IMR-90 (cell line): Measurements from ENCODE around the gene ZNF366. TPM values are rescaled to one million over a fixed set of nuclear protein-coding genes. Genes with fewer than 3 reads are reported as not detected.

Source experiments
- ATAC-seq: fragments of 200-7000 bp; cut with Tn5 transposase; 2 replicates; pipeline ENCODE4 v1.9.1; 2020; ENCODE audit warnings: low read depth, mild to moderate bottlenecking, moderate library complexity
- BruUV-seq: library from RNA; stranded (reverse); fragments of 400-500 nt; replicated peaks from 2 replicates; lab custom pipeline; 2021; lab: Mats Ljungman, UMichigan
- CTCF ChIA-PET: fragments of 300-600 bp; formaldehyde crosslinking; extraction: SDS; loops from one replicate; lab custom pipeline; 2021; ENCODE audit warnings: antibody characterized with exemption; lab: Yijun Ruan, JAX
- POLR2A ChIA-PET: fragments of 300-600 bp; sonication (Branson Sonifier 250); formaldehyde crosslinking; loops from one replicate; lab custom pipeline; 2022; ENCODE audit warnings: antibody characterized with exemption; ENCODE audit not compliant: unreplicated experiment; lab: Charles Lee
- DNase-seq: peaks from one replicate; pipeline ENCODE4 v3.0.0; 2013
- H2AFZ ChIP-seq: replicated peaks from 2 replicates; pipeline ENCODE3; 2013; ENCODE audit warnings: low read length, mild to moderate bottlenecking; ENCODE audit not compliant: poor library complexity
- H2AK5ac ChIP-seq: 2 replicates; pipeline ENCODE4 v1.6.1; 2013; ENCODE audit warnings: low read depth, low read length, inconsistent platforms
- H2AK9ac ChIP-seq: replicated peaks from 2 replicates; pipeline ENCODE3; 2013; ENCODE audit warnings: mild to moderate bottlenecking, low read depth, low read length, moderate library complexity; ENCODE audit not compliant: poor library complexity
- H2BK120ac ChIP-seq: 2 replicates; pipeline ENCODE4 v1.6.1; 2013; ENCODE audit warnings: low read depth, low read length, inconsistent platforms
- H2BK15ac ChIP-seq: 3 replicates; pipeline ENCODE4 v1.6.1; 2013; ENCODE audit warnings: low read depth, low read length, inconsistent platforms
- H2BK20ac ChIP-seq: 2 replicates; pipeline ENCODE4 v1.6.1; 2013; ENCODE audit warnings: low read depth, mild to moderate bottlenecking, inconsistent platforms, low read length, moderate library complexity
- H2BK5ac ChIP-seq: 2 replicates; pipeline ENCODE4 v1.6.1; 2013; ENCODE audit warnings: mild to moderate bottlenecking, low read depth, low read length, inconsistent platforms; ENCODE audit not compliant: poor library complexity, severe bottlenecking
- H3K14ac ChIP-seq: replicated peaks from 2 replicates; pipeline ENCODE4 v1.6.1; 2013; ENCODE audit warnings: low read depth, low read length, inconsistent platforms
- H3K18ac ChIP-seq: 2 replicates; pipeline ENCODE4 v1.6.1; 2013; ENCODE audit warnings: low read depth, low read length, control low read depth
- H3K23ac ChIP-seq: 2 replicates; pipeline ENCODE4 v1.6.1; 2013; ENCODE audit warnings: low read depth, low read length, inconsistent platforms
- H3K27ac ChIP-seq: 2 replicates; pipeline ENCODE4 v1.5.1; 2013; ENCODE audit warnings: mild to moderate bottlenecking, control low read depth, low read length; ENCODE audit not compliant: insufficient read depth
- H3K27me3 ChIP-seq: 2 replicates; pipeline ENCODE4 v1.6.1; 2013; ENCODE audit warnings: low read length; ENCODE audit not compliant: control insufficient read depth, insufficient read depth
- H3K36me3 ChIP-seq: 2 replicates; pipeline ENCODE4 v1.6.1; 2013; ENCODE audit warnings: low read length, mixed read lengths; ENCODE audit not compliant: control insufficient read depth, insufficient read depth
- H3K4ac ChIP-seq: 2 replicates; pipeline ENCODE4 v1.6.1; 2013; ENCODE audit warnings: low read depth, low read length, inconsistent platforms
- H3K4me1 ChIP-seq: 2 replicates; pipeline ENCODE4 v1.6.1; 2013; ENCODE audit warnings: low read length, mixed read lengths; ENCODE audit not compliant: control insufficient read depth, insufficient read depth
- H3K4me2 ChIP-seq: 2 replicates; pipeline ENCODE4 v1.6.1; 2013; ENCODE audit warnings: low read depth, mild to moderate bottlenecking, control low read depth, low read length, moderate library complexity
- H3K4me3 ChIP-seq: 2 replicates; pipeline ENCODE4 v1.5.1; 2013; ENCODE audit warnings: low read depth, mild to moderate bottlenecking, control low read depth, low read length, moderate library complexity; ENCODE audit not compliant: insufficient read depth
- H3K56ac ChIP-seq: 2 replicates; pipeline ENCODE4 v1.6.1; 2013; ENCODE audit warnings: low read length, inconsistent platforms; ENCODE audit not compliant: insufficient read depth; ENCODE audit errors: extremely low read depth
- H3K79me1 ChIP-seq, 2 experiments: 2 replicates each; pipeline ENCODE4 v1.6.1; 2013; ENCODE audit warnings: low read length in 2 of 2, inconsistent platforms in 1 of 2, low read depth in 1 of 2
- H3K9ac ChIP-seq: 2 replicates; pipeline ENCODE4 v1.6.1; 2013; ENCODE audit warnings: low read depth, low read length, control low read depth
- H3K9me1 ChIP-seq: 2 replicates; pipeline ENCODE4 v1.6.1; 2013; ENCODE audit warnings: low read length, inconsistent platforms; ENCODE audit not compliant: insufficient read depth
- H3K9me3 ChIP-seq: 2 replicates; pipeline ENCODE4 v1.6.1; 2013; ENCODE audit warnings: low read length; ENCODE audit not compliant: control insufficient read depth, insufficient read depth
- H4K20me1 ChIP-seq: 2 replicates; pipeline ENCODE4 v1.6.1; 2013; ENCODE audit warnings: low read length, inconsistent platforms; ENCODE audit not compliant: insufficient read depth
- H4K5ac ChIP-seq: 2 replicates; pipeline ENCODE4 v1.6.1; 2013; ENCODE audit warnings: mild to moderate bottlenecking, low read depth, low read length, control low read depth
- H4K8ac ChIP-seq, 2 experiments: 2 replicates each; pipeline ENCODE4 v1.6.1; 2013; ENCODE audit warnings: low read depth in 2 of 2, low read length in 2 of 2, control low read depth in 1 of 2, inconsistent platforms in 1 of 2
- H4K91ac ChIP-seq: 2 replicates; pipeline ENCODE4 v1.6.1; 2013; ENCODE audit warnings: low read depth, low read length, inconsistent platforms; ENCODE audit not compliant: insufficient read depth
- CHD1 ChIP-seq: IDR thresholded peaks from 2 replicates; pipeline ENCODE4 v1.6.1; 2012; ENCODE audit warnings: low read depth, low read length, improper control_type of control experiment
- ELK1 ChIP-seq: fragments of 150-350 bp; IDR thresholded peaks from 2 replicates; pipeline ENCODE4 v1.6.1; 2016; ENCODE audit warnings: low read depth, mild to moderate bottlenecking, low read length, moderate library complexity, borderline replicate concordance
- MAFK ChIP-seq: IDR thresholded peaks from 2 replicates; pipeline ENCODE4 v1.6.1; 2012; ENCODE audit warnings: low read depth, low read length, improper control_type of control experiment
- MAZ ChIP-seq: IDR thresholded peaks from 2 replicates; pipeline ENCODE4 v1.6.1; 2012; ENCODE audit warnings: low read depth, mild to moderate bottlenecking, low read length, improper control_type of control experiment, moderate library complexity, borderline replicate concordance
- NFE2L2 ChIP-seq: fragments of 150-350 bp; IDR thresholded peaks from 2 replicates; pipeline ENCODE4 v1.6.1; 2016; ENCODE audit warnings: low read depth, mild to moderate bottlenecking, low read length
- POLR2A ChIP-seq: IDR thresholded peaks from 2 replicates; pipeline ENCODE4 v1.6.1; 2012; ENCODE audit warnings: mild to moderate bottlenecking, low read depth, low read length
- RAD21 ChIP-seq: IDR thresholded peaks from 2 replicates; pipeline ENCODE4 v1.6.1; 2012; ENCODE audit warnings: low read length, improper control_type of control experiment
- RCOR1 ChIP-seq: IDR thresholded peaks from 2 replicates; pipeline ENCODE4 v1.6.1; 2012; ENCODE audit warnings: mild to moderate bottlenecking, low read length, improper control_type of control experiment; ENCODE audit not compliant: insufficient replicate concordance
- USF2 ChIP-seq: fragments of 150-350 bp; IDR thresholded peaks from 2 replicates; pipeline ENCODE4 v1.6.1; 2017; ENCODE audit warnings: mild to moderate bottlenecking, antibody characterized with exemption, low read length, low read depth
- WGBS, 2 experiments: methylation state at CpG; one replicate each; pipeline versions ENCODE4 v1.1.5 to v1.1.7; 2013; ENCODE audit warnings: missing lambda C conversion rate in 2 of 2; ENCODE audit not compliant: insufficient read length in 1 of 2; ENCODE audit errors: extremely low coverage in 2 of 2; 5-methylcytosine and 5-hydroxymethylcytosine counted together
- dilution Hi-C: fragments of 300-500 bp; cut with HindIII; formaldehyde crosslinking; loops from one replicate; pipeline ENCODE4 v1.14.3; 2018; ENCODE audit warnings: low sequenced_read_pairs; ENCODE audit not compliant: unreplicated experiment
- in situ Hi-C: fragments of 300-500 bp; cut with MboI; formaldehyde crosslinking; loops from 3 replicates; pipeline ENCODE4 v1.14.3; 2019; ENCODE audit warnings: low sequenced_read_pairs, inconsistent platforms, mixed read lengths
- intact Hi-C: fragments of 100-400 bp; cut with micrococcal nuclease; formaldehyde crosslinking; loops from 2 replicates; pipeline ENCODE4 v1.10.0; 2022
- polyA plus RNA-seq, 3 experiments: library from polyadenylated mRNA; depleted of rRNA; stranded (reverse); fragments of >200 nt; gene quantifications; 2 replicates each; pipeline ENCODE4 v1.2.3, GENCODE V29; 2012; ENCODE audit warnings: low replicate concordance in 1 of 3
- total RNA-seq: library from RNA; depleted of rRNA; stranded (reverse); fragments of >200 nt; gene quantifications from 2 replicates; pipeline ENCODE4 v1.2.3, GENCODE V29; 2012

Gene ZNF366
- total and polyA plus RNA-seq, 2 of the 4 experiments (the other 2 are of a cell fraction): not detected

GRCh38 chr5:72542695-72543094 lies 35.5 kb upstream of the ZNF366 start:
- in situ Hi-C loops (no loop called here), dilution Hi-C loops (no loop called here), intact Hi-C loops (no loop called here)
- H4K20me1 ChIP-seq: no peaks in the 10 kb centered on the region
- H3K4me2 ChIP-seq: no peak overlapping the region
- no peak overlapping the region for H2AFZ ChIP-seq
- H3K18ac ChIP-seq: no peak overlapping the region
- no peak overlapping the region for H2BK5ac ChIP-seq
- no peak overlapping the region for H2BK15ac ChIP-seq
- no peak overlapping the region for H4K8ac ChIP-seq
- no peaks in the 10 kb centered on the region for H3K79me1 ChIP-seq
- H3K23ac ChIP-seq: no peak overlapping the region
- H2BK120ac ChIP-seq: no peak overlapping the region
- no peaks in the 10 kb centered on the region; the same call in 1 of the 2 replicates for H3K27me3 ChIP-seq
- no peaks in the 10 kb centered on the region for H3K9me1 ChIP-seq
- no peak for DNase-seq
- no peak for TF ChIP-seq MAZ
- TF ChIP-seq RCOR1: no peak
- no peak for TF ChIP-seq POLR2A
- TF ChIP-seq ELK1: no peak
- TF ChIP-seq NFE2L2: no peak
- no peak for TF ChIP-seq USF2
- TF ChIP-seq MAFK: no peak
- no peak for TF ChIP-seq CHD1
- TF ChIP-seq RAD21: no peak
- H2AK9ac ChIP-seq: no peak overlapping the region
- H3K9me3 ChIP-seq: no peaks in the 10 kb centered on the region
- no peak overlapping the region for H2BK20ac ChIP-seq
- no peak for ATAC-seq
- no peak overlapping the region for H3K9ac ChIP-seq
- H3K56ac ChIP-seq: no peak overlapping the region
- no peak overlapping the region for H4K91ac ChIP-seq
- H3K4me1 ChIP-seq: no peaks in the 10 kb centered on the region
- no peak overlapping the region for H3K14ac ChIP-seq
- H3K36me3 ChIP-seq: no peaks in the 10 kb centered on the region
- ChIA-PET POLR2A (no interaction called here), CTCF (no interaction called here)
- no peak overlapping the region for H2AK5ac ChIP-seq
- no CpG with 5 or more reads among the region's 1 CpG for WGBS, 2 experiments
- no peak overlapping the region for H3K4me3 ChIP-seq
- no peak overlapping the region for H4K5ac ChIP-seq
- H3K4ac ChIP-seq: no peak overlapping the region
- no TSS peak for BruUV-seq
- H3K27ac ChIP-seq: no peak overlapping the region
